ENCODE data around the gene IFT27.

The IFT27 gene

DNA sequence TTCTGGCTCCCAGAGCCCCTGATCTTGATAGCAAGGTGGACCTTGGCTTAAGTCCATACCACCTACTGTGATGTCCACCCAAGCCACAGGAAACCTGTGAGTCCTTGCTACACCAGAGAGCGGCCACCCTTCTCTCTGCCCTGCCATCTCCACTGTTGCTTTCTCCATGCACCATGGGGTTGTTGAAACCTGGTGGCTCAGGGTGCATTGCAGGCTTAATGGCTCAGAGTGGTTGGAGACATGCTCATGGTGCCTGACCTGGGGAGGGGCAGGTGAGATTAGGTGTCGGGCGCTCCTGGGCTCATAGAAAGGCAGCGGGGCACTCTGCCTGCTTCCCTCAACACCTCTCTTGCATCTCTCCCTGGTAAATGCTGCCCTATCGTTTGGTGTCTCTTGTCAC, 47.4 kb downstream of the IFT27 start:
- TF ChIP-seq, protein P1, sequence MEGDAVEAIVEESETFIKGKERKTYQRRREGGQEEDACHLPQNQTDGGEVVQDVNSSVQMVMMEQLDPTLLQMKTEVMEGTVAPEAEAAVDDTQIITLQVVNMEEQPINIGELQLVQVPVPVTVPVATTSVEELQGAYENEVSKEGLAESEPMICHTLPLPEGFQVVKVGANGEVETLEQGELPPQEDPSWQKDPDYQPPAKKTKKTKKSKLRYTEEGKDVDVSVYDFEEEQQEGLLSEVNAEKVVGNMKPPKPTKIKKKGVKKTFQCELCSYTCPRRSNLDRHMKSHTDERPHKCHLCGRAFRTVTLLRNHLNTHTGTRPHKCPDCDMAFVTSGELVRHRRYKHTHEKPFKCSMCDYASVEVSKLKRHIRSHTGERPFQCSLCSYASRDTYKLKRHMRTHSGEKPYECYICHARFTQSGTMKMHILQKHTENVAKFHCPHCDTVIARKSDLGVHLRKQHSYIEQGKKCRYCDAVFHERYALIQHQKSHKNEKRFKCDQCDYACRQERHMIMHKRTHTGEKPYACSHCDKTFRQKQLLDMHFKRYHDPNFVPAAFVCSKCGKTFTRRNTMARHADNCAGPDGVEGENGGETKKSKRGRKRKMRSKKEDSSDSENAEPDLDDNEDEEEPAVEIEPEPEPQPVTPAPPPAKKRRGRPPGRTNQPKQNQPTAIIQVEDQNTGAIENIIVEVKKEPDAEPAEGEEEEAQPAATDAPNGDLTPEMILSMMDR (IDR thresholded peaks at IDR 0.05; ENCODE audit: unreplicated experiment in 3 of 3): no peak
- no peaks in the 10 kb centered on the region for H3K9me3 Mint-ChIP-seq
- peaks cover 56% of the 10 kb centered on the region for H3K27me3 Mint-ChIP-seq (ENCODE audit: low read depth)
- H3K4me1 Mint-ChIP-seq: no peaks in the 10 kb centered on the region
- no peaks in the 10 kb centered on the region for H3K36me3 Mint-ChIP-seq (ENCODE audit: low read depth)
- H3K4me3 Mint-ChIP-seq: no peak overlapping the region
- no peak overlapping the region for H3K27ac Mint-ChIP-seq

DNA sequence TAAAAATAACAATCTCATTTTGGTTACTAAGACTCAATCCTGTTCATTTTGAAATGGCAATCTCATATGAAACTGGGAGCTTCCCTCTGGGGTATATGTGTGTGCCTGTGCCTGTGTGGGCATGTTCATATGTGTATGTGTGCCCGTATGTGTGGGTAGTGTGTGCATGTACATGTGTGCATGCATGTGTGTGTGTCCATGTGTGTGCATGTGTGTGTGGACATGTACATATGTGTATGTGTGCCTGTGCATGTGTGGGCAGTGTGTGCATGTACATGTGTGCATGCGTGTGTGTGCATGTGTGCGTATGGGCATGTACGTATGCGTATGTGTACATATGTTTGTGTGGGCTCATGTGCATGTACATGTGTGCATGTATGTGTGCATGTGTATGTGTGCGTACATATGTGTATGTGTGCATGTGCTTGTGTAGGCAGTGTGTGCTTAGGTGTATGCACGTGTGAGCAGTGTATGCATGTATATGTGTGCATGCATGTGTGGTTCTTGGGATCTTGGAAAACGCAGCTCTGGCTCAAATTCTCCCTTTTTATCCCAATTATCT, 47.9 kb downstream of the IFT27 start:
- TF ChIP-seq, protein P1 (IDR thresholded peaks at IDR 0.05; ENCODE audit: unreplicated experiment in 3 of 3): no peak
- no peak overlapping the region for H3K4me3 Mint-ChIP-seq
- H3K9me3 Mint-ChIP-seq: no peaks in the 10 kb centered on the region
- H3K27ac Mint-ChIP-seq: no peak overlapping the region
- no peaks in the 10 kb centered on the region for H3K4me1 Mint-ChIP-seq
- H3K36me3 Mint-ChIP-seq (ENCODE audit: low read depth): no peaks in the 10 kb centered on the region
- H3K27me3 Mint-ChIP-seq (ENCODE audit: low read depth): peaks cover 56% of the 10 kb centered on the region

DNA sequence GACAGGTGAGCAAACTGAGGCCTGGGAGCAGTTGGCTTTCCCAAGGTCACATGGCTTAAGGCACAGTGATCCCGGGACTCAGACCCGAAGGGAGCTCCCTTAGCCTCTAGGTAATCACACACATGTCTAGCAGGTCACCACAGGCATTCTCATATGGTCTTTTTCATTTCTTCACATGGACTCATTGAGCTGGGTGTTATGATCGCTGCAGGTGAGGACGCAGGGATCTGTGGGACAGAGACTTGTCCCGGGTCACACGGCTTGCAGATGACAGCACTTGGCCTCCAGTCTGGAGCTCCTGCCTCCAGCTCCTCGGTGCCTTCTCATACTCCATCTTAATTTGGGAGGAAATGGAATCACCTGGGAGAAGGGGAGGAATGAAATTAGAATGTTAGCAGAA, 48.8 kb downstream of the IFT27 start:
- peaks cover 56% of the 10 kb centered on the region for H3K27me3 Mint-ChIP-seq (ENCODE audit: low read depth)
- TF ChIP-seq, protein P1 (IDR thresholded peaks at IDR 0.05; ENCODE audit: unreplicated experiment in 3 of 3): no peak
- H3K27ac Mint-ChIP-seq: no peak overlapping the region
- no peaks in the 10 kb centered on the region for H3K36me3 Mint-ChIP-seq (ENCODE audit: low read depth)
- H3K9me3 Mint-ChIP-seq: no peaks in the 10 kb centered on the region
- no peak overlapping the region for H3K4me3 Mint-ChIP-seq
- no peaks in the 10 kb centered on the region for H3K4me1 Mint-ChIP-seq

DNA sequence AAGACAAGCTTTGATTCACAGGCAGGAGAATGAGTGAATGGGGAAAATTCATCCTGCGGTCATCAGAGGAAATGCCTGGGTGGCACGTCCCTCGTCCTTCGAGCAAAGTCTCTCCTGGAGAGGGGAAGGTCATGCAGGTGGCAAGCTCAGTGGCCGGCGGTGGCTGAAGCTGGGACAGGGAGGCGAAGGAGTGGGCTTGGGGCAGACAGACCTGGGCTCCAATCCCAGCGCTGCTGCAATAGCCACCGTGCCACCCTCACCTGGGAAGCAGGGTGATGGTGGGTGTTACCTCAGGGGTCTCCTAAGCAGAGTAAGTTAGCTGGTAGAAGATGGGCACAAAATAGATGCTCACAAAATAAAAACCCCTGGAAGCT, 49.9 kb downstream of the IFT27 start:
- Mint-ChIP-seq H3K27ac (no peak overlapping the region), H3K27me3 (ENCODE audit: low read depth) (peaks cover 57% of the 10 kb centered on the region), H3K9me3 (no peaks in the 10 kb centered on the region), H3K4me1 (no peaks in the 10 kb centered on the region), H3K36me3 (ENCODE audit: low read depth) (no peaks in the 10 kb centered on the region), H3K4me3 (no peak overlapping the region)
- TF ChIP-seq, protein P1 (IDR thresholded peaks at IDR 0.05; ENCODE audit: unreplicated experiment in 3 of 3): no peak

DNA sequence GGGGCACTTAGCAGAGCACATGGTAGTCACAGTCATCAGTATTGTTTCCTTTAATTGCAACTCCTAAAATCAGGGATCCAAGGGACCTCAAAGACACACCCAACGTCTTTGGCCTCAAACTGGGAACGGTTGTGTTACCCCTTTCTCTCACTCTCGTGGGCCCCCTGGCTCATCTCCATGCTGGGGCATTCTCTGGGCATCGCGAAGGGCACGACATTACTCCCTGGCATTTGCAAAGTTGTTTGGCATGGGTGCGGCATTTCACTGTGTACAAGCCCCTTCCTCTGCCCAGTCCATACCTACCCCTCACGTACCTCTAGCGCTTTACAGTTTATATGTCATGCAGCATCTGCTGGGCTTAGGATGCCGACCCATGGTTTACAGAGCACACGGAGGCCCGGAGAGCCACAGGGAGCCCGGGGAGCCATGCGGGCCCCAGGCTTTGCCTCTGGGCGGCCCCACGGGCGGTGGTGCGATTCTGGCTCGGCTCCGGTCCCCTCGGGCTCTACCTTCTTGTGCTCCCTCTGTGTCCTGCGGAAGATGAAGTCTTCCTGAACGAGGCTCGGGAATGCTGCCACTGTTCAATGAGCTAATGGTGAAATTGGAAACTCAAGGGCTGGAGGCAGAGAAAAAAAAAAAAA, 50.4 kb downstream of the IFT27 start:
- TF ChIP-seq, protein P1 (IDR thresholded peaks at IDR 0.05; ENCODE audit: unreplicated experiment in 3 of 3): no peak
- no peak overlapping the region for H3K4me3 Mint-ChIP-seq

DNA sequence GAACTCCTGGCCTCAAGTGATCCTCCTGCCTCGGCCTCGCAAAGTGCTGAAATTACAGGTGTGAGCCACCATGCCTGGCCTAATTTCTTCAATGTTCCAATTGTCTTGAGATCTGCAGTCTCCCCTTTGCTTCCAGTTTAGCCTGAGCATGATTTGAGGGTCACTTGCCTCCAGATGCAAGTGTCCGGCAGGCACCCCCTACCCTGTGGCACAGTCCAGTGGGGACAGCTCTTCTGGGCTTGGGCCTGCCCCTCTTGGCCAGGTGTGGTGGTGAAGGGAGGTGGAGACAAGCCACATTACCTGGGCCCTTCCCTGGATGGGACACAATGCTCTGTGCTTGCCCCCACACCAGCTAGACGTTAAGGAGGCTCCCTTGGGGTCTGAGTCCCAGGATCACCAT, 51.1 kb downstream of the IFT27 start:
- H3K9me3 Mint-ChIP-seq: no peaks in the 10 kb centered on the region
- peaks cover 64% of the 10 kb centered on the region for H3K27me3 Mint-ChIP-seq (ENCODE audit: low read depth)
- H3K36me3 Mint-ChIP-seq (ENCODE audit: low read depth): no peaks in the 10 kb centered on the region
- H3K27ac Mint-ChIP-seq: no peak overlapping the region
- H3K4me1 Mint-ChIP-seq: no peaks in the 10 kb centered on the region
- no peak overlapping the region for H3K4me3 Mint-ChIP-seq
- TF ChIP-seq, protein P1 (IDR thresholded peaks at IDR 0.05; ENCODE audit: unreplicated experiment in 3 of 3): no peak

More for the DNA sequence above, 50.4 kb downstream of the IFT27 start:
- H3K9me3 Mint-ChIP-seq: no peaks in the 10 kb centered on the region
- peaks cover 61% of the 10 kb centered on the region for H3K27me3 Mint-ChIP-seq (ENCODE audit: low read depth)
- no peaks in the 10 kb centered on the region for H3K36me3 Mint-ChIP-seq (ENCODE audit: low read depth)
- no peaks in the 10 kb centered on the region for H3K4me1 Mint-ChIP-seq
- H3K27ac Mint-ChIP-seq: no peak overlapping the region
